Uterus (tissue), 2 donors: ENCODE results near the gene CDH4.

ENCODE experiments used
- CTCF ChIP-seq, 4 experiments: fragments of 200-600 bp in 2 of 4; fragments of 450-650 bp in 2 of 4; sonication (generic) in 2 of 4; IDR thresholded peaks; one replicate each; pipeline ENCODE4 v1.5.1; 2016 to 2019; ENCODE audit warnings: antibody characterized with exemption in 4 of 4, mild to moderate bottlenecking in 2 of 4, moderate library complexity in 1 of 4
- POLR2A ChIP-seq, 2 donors: fragments of 450-650 bp; IDR thresholded peaks; one replicate each; pipeline ENCODE4 v1.6.1; 2016; ENCODE audit warnings: antibody characterized with exemption in 2 of 2, mild to moderate bottlenecking in 1 of 2, moderate library complexity in 1 of 2

DNA sequence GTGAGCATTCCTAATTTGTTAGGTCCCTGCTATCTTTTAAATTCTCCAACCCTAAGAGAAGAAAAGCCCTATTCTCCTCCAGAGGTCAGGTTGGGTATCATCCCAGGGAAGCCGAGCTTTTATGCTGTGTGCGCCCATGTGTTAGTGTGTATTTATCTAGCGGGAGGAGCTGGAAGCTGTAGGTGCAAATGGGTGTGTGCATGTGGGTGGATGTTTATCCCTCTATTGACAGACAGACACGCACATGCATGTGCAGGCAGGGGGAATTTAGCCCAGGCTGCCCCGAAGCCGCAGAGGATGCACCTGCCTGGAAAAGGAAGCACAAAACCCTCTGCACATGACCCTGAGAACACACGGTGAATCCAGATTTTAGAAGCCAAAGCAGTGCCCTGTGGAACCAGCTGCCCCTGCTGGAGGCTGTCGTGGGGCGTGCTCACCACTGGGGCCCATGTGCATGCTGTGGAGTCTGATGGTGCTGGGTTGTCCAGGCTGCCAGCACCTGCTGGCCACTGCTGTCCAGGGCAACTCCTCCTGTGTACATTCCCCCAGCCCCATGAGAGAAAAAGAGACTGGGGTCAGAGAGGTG, 416.1 kb downstream of the CDH4 start:
- no peak for TF ChIP-seq CTCF (IDR thresholded peaks at IDR 0.05)
- no peak for TF ChIP-seq POLR2A (IDR thresholded peaks at IDR 0.05)
